SK-N-SH (cell line): ENCODE results near the gene INPP5A. TPM values are rescaled to one million over a fixed set of nuclear protein-coding genes. Genes with fewer than 3 reads are reported as not detected.

Source experiments
- CTCF ChIA-PET: fragments of 300-600, 350-600 bp; formaldehyde crosslinking; extraction: SDS; loops from one replicate; lab custom pipeline; 2021; lab: Yijun Ruan, JAX
- POLR2A ChIA-PET: fragments of 350-600 bp; sonication (Branson Sonifier 250); formaldehyde crosslinking; extraction: SDS; loops from one replicate; lab custom pipeline; 2020; ENCODE audit warnings: antibody characterized with exemption, inconsistent platforms; lab: Yijun Ruan, JAX
- DNase-seq: peaks from one replicate; pipeline ENCODE4 v3.0.0; 2012
- H2AFZ ChIP-seq: fragments of 200-600 bp; sonication (generic); 2 replicates; pipeline ENCODE4 v1.8.1; 2016; ENCODE audit warnings: antibody characterized with exemption, mild to moderate bottlenecking, low read depth
- H3F3A ChIP-seq: fragments of 200-600 bp; sonication (generic); replicated peaks from 2 replicates; pipeline ENCODE3; 2016; ENCODE audit warnings: antibody characterized with exemption, mild to moderate bottlenecking; ENCODE audit not compliant: insufficient read depth
- H3K27ac ChIP-seq, 2 experiments: fragments of 200-500 bp in 1 of 2; fragments of 200-600 bp in 1 of 2; sonication (Bioruptor generic) in 1 of 2; sonication (generic), shearing (Covaris generic) in 1 of 2; 2 replicates each; pipeline versions ENCODE4 v1.5.1 to v1.6.1; 2014 to 2016; ENCODE audit warnings: low read depth in 2 of 2, inconsistent platforms in 1 of 2, low read length in 1 of 2, mild to moderate bottlenecking in 1 of 2, mixed read lengths in 1 of 2
- H3K27me3 ChIP-seq: fragments of 200-600 bp; sonication (generic), shearing (Covaris generic); 2 replicates; pipeline ENCODE4 v1.6.1; 2016; ENCODE audit warnings: mixed run types; ENCODE audit not compliant: insufficient read depth
- H3K36me3 ChIP-seq, 2 experiments: fragments of 200-500 bp in 1 of 2; fragments of 200-600 bp in 1 of 2; sonication (Bioruptor generic) in 1 of 2; sonication (generic) in 1 of 2; replicated peaks in 1 of 2; 2 replicates each; pipeline versions ENCODE3 to v1.5.1; 2014 to 2016; ENCODE audit warnings: low read length in 1 of 2, mild to moderate bottlenecking in 1 of 2; ENCODE audit not compliant: insufficient read depth in 2 of 2, control insufficient read depth in 1 of 2
- H3K4me1 ChIP-seq, 2 experiments: fragments of 200-500 bp in 1 of 2; fragments of 200-600 bp in 1 of 2; sonication (Bioruptor generic) in 1 of 2; sonication (generic), shearing (Covaris generic) in 1 of 2; 2 replicates each; pipeline versions ENCODE4 v1.5.1 to v1.6.1; 2014 to 2016; ENCODE audit warnings: low read depth in 1 of 2, low read length in 1 of 2, mixed run types in 1 of 2; ENCODE audit not compliant: insufficient read depth in 2 of 2, control insufficient read depth in 1 of 2
- H3K4me2 ChIP-seq: fragments of 200-600 bp; sonication (generic), shearing (Covaris generic); 2 replicates; pipeline ENCODE4 v1.6.1; 2017; ENCODE audit warnings: mixed run types
- H3K4me3 ChIP-seq, 2 experiments: fragments of 200-500 bp in 1 of 2; fragments of 200-600 bp in 1 of 2; sonication (Bioruptor generic) in 1 of 2; sonication (generic), shearing (Covaris generic) in 1 of 2; 2 replicates each; pipeline versions ENCODE4 v1.5.1 to v1.8.1; 2014 to 2016; ENCODE audit warnings: low read depth in 2 of 2, inconsistent platforms in 1 of 2, low read length in 1 of 2, mild to moderate bottlenecking in 1 of 2, mixed read lengths in 1 of 2, moderate library complexity in 1 of 2
- H3K79me2 ChIP-seq: fragments of 200-600 bp; sonication (generic); 2 replicates; pipeline ENCODE4 v1.8.1; 2017; ENCODE audit warnings: mild to moderate bottlenecking; ENCODE audit not compliant: insufficient read depth
- H3K9ac ChIP-seq: fragments of 200-600 bp; sonication (generic); 2 replicates; pipeline ENCODE4 v1.6.1; 2017; ENCODE audit warnings: mixed run types
- H3K9me2 ChIP-seq: fragments of 200-600 bp; sonication (generic); 2 replicates; pipeline ENCODE4 v1.6.1; 2017; ENCODE audit warnings: mixed run types
- H3K9me3 ChIP-seq: fragments of 200-600 bp; sonication (generic); 2 replicates; pipeline ENCODE4 v1.6.1; 2017; ENCODE audit warnings: mixed run types, mild to moderate bottlenecking, moderate library complexity
- H4K20me1 ChIP-seq: fragments of 200-600 bp; sonication (generic); 2 replicates; pipeline ENCODE4 v1.6.1; 2017; ENCODE audit warnings: mild to moderate bottlenecking, mixed run types; ENCODE audit not compliant: insufficient read depth
- IRF3 ChIP-seq: fragments of 150-350 bp; IDR thresholded peaks from 2 replicates; pipeline ENCODE4 v1.6.1; 2016; ENCODE audit warnings: mild to moderate bottlenecking, low read depth, low read length
- RXRA ChIP-seq: IDR thresholded peaks from 2 replicates; pipeline ENCODE4 v1.4.0; 2012; ENCODE audit warnings: low read depth, mild to moderate bottlenecking, borderline replicate concordance
- SMC3 ChIP-seq: IDR thresholded peaks from 2 replicates; pipeline ENCODE4 v1.6.1; 2012; ENCODE audit warnings: low read depth, low read length, improper control_type of control experiment
- USF2 ChIP-seq: fragments of 150-350 bp; IDR thresholded peaks from 2 replicates; pipeline ENCODE4 v1.6.1; 2017; ENCODE audit warnings: antibody characterized with exemption, low read length, low read depth, borderline replicate concordance
- WGBS: methylation state at CpG from one replicate; pipeline ENCODE4 v1.1.6; 2017; ENCODE audit warnings: low lambda C conversion rate; 5-methylcytosine and 5-hydroxymethylcytosine counted together
- polyA plus RNA-seq, 3 experiments: library from polyadenylated mRNA; depleted of rRNA; stranded (reverse); fragments of >200 nt; gene quantifications; 2 replicates each; pipeline ENCODE4 v1.2.3, GENCODE V29; 2012
- TF ChIP-seq, protein P1 (sequence below): IDR thresholded peaks from 2 replicates; pipeline ENCODE4 v1.6.1; 2012; ENCODE audit warnings: mild to moderate bottlenecking, low read depth, low read length, moderate library complexity
- TF ChIP-seq, protein P2 (sequence below): IDR thresholded peaks from 2 replicates; pipeline ENCODE4; 2012

INPP5A gene
- polyA plus RNA-seq, 1 of the 3 experiments (the other 2 are of a cell fraction) = 12.0 TPM

GRCh38 chr10:132626019-132626760 lies 88.6 kb downstream of the INPP5A start:
- Histone ChIP-seq H3K79me2 (no peaks in the 10 kb centered on the region), H3K9me2 (no peaks in the 10 kb centered on the region), H3K36me3 (no peaks in the 10 kb centered on the region), H2AFZ (no peak overlapping the region), H3K9ac (no peak overlapping the region), H3K4me3 (no peak overlapping the region), H3K4me1 (peaks cover 0 to 39% of the 10 kb centered on the region in 2 experiments; a peak in 2 of 4 replicates), H3F3A (no peaks in the 10 kb centered on the region), H3K4me2 (no peak overlapping the region), H3K9me3 (no peaks in the 10 kb centered on the region), H3K27me3 (no peaks in the 10 kb centered on the region), H4K20me1 (no peaks in the 10 kb centered on the region), H3K27ac (no peak overlapping the region)
- CTCF ChIA-PET = interaction anchor here (1.0 kb wide), 1 partner anchor 168 kb away, joined by 4 read pairs; no protein-coding TSS in a partner anchor
- DNase-seq = no peak
- WGBS = 87% methylated on average over 18 of the region's 24 CpGs
- TF ChIP-seq RXRA (no peak), IRF3 (no peak), USF2 (no peak), SMC3 (no peak)
- TF ChIP-seq, protein P1, sequence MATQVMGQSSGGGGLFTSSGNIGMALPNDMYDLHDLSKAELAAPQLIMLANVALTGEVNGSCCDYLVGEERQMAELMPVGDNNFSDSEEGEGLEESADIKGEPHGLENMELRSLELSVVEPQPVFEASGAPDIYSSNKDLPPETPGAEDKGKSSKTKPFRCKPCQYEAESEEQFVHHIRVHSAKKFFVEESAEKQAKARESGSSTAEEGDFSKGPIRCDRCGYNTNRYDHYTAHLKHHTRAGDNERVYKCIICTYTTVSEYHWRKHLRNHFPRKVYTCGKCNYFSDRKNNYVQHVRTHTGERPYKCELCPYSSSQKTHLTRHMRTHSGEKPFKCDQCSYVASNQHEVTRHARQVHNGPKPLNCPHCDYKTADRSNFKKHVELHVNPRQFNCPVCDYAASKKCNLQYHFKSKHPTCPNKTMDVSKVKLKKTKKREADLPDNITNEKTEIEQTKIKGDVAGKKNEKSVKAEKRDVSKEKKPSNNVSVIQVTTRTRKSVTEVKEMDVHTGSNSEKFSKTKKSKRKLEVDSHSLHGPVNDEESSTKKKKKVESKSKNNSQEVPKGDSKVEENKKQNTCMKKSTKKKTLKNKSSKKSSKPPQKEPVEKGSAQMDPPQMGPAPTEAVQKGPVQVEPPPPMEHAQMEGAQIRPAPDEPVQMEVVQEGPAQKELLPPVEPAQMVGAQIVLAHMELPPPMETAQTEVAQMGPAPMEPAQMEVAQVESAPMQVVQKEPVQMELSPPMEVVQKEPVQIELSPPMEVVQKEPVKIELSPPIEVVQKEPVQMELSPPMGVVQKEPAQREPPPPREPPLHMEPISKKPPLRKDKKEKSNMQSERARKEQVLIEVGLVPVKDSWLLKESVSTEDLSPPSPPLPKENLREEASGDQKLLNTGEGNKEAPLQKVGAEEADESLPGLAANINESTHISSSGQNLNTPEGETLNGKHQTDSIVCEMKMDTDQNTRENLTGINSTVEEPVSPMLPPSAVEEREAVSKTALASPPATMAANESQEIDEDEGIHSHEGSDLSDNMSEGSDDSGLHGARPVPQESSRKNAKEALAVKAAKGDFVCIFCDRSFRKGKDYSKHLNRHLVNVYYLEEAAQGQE = no peak
- TF ChIP-seq, protein P2, sequence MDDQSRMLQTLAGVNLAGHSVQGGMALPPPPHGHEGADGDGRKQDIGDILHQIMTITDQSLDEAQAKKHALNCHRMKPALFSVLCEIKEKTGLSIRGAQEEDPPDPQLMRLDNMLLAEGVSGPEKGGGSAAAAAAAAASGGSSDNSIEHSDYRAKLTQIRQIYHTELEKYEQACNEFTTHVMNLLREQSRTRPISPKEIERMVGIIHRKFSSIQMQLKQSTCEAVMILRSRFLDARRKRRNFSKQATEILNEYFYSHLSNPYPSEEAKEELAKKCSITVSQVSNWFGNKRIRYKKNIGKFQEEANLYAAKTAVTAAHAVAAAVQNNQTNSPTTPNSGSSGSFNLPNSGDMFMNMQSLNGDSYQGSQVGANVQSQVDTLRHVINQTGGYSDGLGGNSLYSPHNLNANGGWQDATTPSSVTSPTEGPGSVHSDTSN = no peak
- POLR2A ChIA-PET = no interaction called here
